OCI-LY3 (cell line): ENCODE results near the gene RNU4-1.

Source experiments
- EZH2phosphoT487 ChIP-seq: fragments of 200-600 bp; shearing (Covaris generic); IDR thresholded peaks from 2 replicates; pipeline ENCODE4 v1.6.1; 2018; ENCODE audit warnings: antibody characterized with exemption, mixed run types, low read depth
- TF ChIP-seq, protein P1 (sequence below): fragments of 200-600, 300-600 bp; sonication (generic); IDR thresholded peaks from 2 replicates; pipeline ENCODE4 v1.5.1; 2014; ENCODE audit warnings: antibody characterized with exemption, low read length, low read depth

DNA sequence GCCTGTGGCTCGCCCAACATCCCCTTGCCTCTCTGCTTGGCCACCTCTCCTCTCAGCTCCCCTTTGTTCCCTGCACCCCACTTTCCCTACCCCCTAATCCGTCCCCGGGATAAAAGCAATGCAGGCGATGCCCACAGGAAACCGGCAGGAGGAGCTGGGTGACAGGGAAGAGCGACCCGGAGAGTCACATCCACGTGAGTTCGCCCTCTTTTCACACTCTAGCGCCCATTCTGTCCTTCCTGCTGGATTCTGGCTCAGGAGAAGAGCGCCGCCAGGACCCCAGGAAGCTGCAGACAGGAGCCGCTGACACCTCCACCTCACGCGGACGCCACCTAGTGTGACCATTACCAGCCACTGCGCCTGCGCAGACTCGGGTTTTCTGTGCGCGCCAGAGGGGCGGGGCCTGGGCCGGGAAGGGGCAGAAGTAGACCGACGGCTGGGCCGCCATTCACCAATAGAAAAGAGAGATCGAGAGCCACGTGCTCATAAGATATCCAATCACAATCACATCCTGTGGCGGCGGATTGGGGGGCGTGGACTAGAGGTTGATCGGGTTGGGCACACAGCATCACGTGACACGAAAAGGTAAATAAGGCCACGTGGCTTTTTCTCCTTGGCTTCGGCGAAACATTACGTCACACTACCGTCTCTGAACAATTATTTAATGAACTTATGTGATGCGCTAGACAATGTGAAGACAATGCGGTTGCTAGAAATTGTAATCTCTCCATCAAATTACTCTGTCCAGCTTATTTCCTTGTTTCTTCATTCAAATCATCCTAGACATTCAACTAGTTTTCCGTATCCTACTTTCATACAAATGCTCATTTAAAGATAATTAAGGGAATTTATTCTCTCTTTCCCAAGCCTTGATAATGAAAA lies 24.4 kb upstream of the RNU4-1 start:
- TF ChIP-seq, protein P1, sequence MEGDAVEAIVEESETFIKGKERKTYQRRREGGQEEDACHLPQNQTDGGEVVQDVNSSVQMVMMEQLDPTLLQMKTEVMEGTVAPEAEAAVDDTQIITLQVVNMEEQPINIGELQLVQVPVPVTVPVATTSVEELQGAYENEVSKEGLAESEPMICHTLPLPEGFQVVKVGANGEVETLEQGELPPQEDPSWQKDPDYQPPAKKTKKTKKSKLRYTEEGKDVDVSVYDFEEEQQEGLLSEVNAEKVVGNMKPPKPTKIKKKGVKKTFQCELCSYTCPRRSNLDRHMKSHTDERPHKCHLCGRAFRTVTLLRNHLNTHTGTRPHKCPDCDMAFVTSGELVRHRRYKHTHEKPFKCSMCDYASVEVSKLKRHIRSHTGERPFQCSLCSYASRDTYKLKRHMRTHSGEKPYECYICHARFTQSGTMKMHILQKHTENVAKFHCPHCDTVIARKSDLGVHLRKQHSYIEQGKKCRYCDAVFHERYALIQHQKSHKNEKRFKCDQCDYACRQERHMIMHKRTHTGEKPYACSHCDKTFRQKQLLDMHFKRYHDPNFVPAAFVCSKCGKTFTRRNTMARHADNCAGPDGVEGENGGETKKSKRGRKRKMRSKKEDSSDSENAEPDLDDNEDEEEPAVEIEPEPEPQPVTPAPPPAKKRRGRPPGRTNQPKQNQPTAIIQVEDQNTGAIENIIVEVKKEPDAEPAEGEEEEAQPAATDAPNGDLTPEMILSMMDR = peak; percentile 61
- no peak for TF ChIP-seq EZH2phosphoT487
